ENCODE results near the gene RABL2B.

The RABL2B gene

GRCh38 chr22:50722048-50722701, 61.3 kb downstream of the RABL2B start:
- no peak for DNase-seq

GRCh38 chr22:50721257-50721844, 62.1 kb downstream of the RABL2B start:
- DNase-seq = no peak

- no peak for DNase-seq
Measured at GRCh38 chr22:50720301-50721256, 62.9 kb downstream of the RABL2B start.

GRCh38 chr22:50719814-50720300, 63.6 kb downstream of the RABL2B start:
- no peak for DNase-seq

GRCh38 chr22:50718352-50718709, 65.1 kb downstream of the RABL2B start:
- no peak for DNase-seq

GRCh38 chr22:50717709-50718351, 65.6 kb downstream of the RABL2B start:
- no peak for DNase-seq
